ENCODE results near the gene WDR33.
A peak's percentile ranks its signal among the peaks of the same experiment; 100 is the strongest.

WDR33 gene

GRCh38 chr2:127681976-127682857 is 128.8 kb downstream of the WDR33 start:
- TF ChIP-seq, protein P1, sequence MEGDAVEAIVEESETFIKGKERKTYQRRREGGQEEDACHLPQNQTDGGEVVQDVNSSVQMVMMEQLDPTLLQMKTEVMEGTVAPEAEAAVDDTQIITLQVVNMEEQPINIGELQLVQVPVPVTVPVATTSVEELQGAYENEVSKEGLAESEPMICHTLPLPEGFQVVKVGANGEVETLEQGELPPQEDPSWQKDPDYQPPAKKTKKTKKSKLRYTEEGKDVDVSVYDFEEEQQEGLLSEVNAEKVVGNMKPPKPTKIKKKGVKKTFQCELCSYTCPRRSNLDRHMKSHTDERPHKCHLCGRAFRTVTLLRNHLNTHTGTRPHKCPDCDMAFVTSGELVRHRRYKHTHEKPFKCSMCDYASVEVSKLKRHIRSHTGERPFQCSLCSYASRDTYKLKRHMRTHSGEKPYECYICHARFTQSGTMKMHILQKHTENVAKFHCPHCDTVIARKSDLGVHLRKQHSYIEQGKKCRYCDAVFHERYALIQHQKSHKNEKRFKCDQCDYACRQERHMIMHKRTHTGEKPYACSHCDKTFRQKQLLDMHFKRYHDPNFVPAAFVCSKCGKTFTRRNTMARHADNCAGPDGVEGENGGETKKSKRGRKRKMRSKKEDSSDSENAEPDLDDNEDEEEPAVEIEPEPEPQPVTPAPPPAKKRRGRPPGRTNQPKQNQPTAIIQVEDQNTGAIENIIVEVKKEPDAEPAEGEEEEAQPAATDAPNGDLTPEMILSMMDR (IDR thresholded peaks at IDR 0.05; ENCODE audit: borderline replicate concordance, extremely low read depth, low read length, poor library complexity, severe bottlenecking): no peak
- no peak for TF ChIP-seq EZH2 (IDR thresholded peaks at IDR 0.05; ENCODE audit: borderline replicate concordance, low read depth, low read length, severe bottlenecking)
- Histone ChIP-seq H3K27me3 (ENCODE audit: insufficient read depth, low read length, poor library complexity) (no peaks in the 10 kb centered on the region), H3K27ac (ENCODE audit: low read length) (no peak overlapping the region), H3K4me1 (ENCODE audit: insufficient read depth, low read length) (no peaks in the 10 kb centered on the region), H3K9me3 (ENCODE audit: insufficient read depth, low read length, severe bottlenecking) (no peaks in the 10 kb centered on the region), H4K20me1 (ENCODE audit: insufficient read depth, low read length) (no peaks in the 10 kb centered on the region), H3K9ac (ENCODE audit: low read depth, low read length) (no peak overlapping the region), H3K36me3 (ENCODE audit: insufficient read depth, low read length) (no peaks in the 10 kb centered on the region), H3K4me3 (ENCODE audit: low read depth in 1 of 2, low read length in 2 of 2) (no peak overlapping the region), H3K4me2 (ENCODE audit: insufficient read depth, low read length) (no peak overlapping the region), H3K79me2 (ENCODE audit: insufficient read depth, low read length) (no peaks in the 10 kb centered on the region), H2AFZ (ENCODE audit: low read depth, low read length) (no peak overlapping the region)
- ATAC-seq (ENCODE audit: insufficient read depth, low read depth): no peak
- DNase-seq: no peak

DNA sequence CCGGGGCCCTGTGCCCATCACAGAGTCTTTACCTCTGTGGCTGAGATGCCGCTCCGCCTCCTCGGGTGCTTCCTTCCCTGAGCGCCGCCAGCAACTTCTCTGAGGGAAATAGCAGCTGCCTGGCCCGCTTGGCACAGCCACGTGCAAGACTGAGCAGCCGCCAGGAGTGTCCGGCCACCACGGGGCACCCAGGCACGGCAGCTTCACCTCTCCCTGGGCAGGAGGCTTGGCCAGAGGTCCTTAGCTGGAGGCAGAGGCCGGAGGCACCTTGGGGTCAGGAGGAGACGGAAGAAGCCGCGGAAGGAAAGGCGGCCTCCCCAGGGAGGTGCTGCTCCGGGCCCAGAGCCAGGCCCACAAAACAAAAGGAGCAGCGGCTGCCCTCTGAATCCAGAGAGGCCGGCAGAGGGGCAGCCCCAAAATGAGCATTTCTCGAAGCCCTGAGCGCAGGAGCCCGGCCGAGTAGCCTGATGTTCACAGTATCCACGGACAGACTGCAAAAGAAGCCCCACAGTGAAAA is 129.6 kb downstream of the WDR33 start:
- Histone ChIP-seq H3K27me3 (ENCODE audit: insufficient read depth, low read length, poor library complexity) (no peaks in the 10 kb centered on the region), H4K20me1 (ENCODE audit: insufficient read depth, low read length) (no peaks in the 10 kb centered on the region), H3K36me3 (ENCODE audit: insufficient read depth, low read length) (no peaks in the 10 kb centered on the region), H3K9ac (ENCODE audit: low read depth, low read length) (no peak overlapping the region), H3K27ac (ENCODE audit: low read length) (no peak overlapping the region), H3K4me1 (ENCODE audit: insufficient read depth, low read length) (no peaks in the 10 kb centered on the region), H2AFZ (ENCODE audit: low read depth, low read length) (no peak overlapping the region), H3K79me2 (ENCODE audit: insufficient read depth, low read length) (no peaks in the 10 kb centered on the region), H3K4me3 (ENCODE audit: low read depth in 1 of 2, low read length in 2 of 2) (no peak overlapping the region), H3K9me3 (ENCODE audit: insufficient read depth, low read length, severe bottlenecking) (no peaks in the 10 kb centered on the region), H3K4me2 (ENCODE audit: insufficient read depth, low read length) (no peak overlapping the region)
- no peak for TF ChIP-seq EZH2 (IDR thresholded peaks at IDR 0.05; ENCODE audit: borderline replicate concordance, low read depth, low read length, severe bottlenecking)
- TF ChIP-seq, protein P1 (IDR thresholded peaks at IDR 0.05; ENCODE audit: borderline replicate concordance, extremely low read depth, low read length, poor library complexity, severe bottlenecking): no peak
- peak; percentile 27; the same call in 1 of the 3 replicates for ATAC-seq (ENCODE audit: insufficient read depth, low read depth)
- no peak for DNase-seq

DNA sequence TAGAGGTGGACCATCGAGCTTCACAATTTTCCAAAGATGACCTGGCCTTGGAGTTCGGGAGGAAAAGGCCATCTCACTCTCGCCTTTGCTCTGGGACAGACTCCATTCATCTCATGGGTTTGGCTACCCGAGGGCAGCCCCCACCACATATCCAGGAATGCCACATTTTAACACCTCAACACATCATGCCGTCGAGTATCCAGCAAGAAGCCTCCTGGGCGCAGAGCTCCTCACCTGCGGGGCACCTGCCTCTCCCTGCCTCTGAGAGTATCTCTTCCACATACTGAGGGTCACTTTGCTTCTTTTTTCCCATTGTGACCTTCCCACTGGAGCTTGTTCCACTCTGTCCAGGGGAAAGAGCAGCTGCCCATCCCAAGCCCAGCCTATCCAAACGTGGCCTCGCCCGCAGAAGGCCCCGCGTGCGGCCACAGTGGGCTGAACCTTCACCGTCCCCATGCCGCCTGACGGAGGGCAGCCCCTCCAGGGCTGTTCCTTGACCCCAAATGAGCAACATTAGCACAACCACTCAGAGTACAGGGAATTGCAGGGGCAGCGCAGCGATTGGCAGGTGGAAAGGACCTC is 130.2 kb downstream of the WDR33 start:
- no peaks in the 10 kb centered on the region for H3K9me3 ChIP-seq (ENCODE audit: insufficient read depth, low read length, severe bottlenecking)
- H3K9ac ChIP-seq (ENCODE audit: low read depth, low read length): no peak overlapping the region
- no peak overlapping the region for H3K4me2 ChIP-seq (ENCODE audit: insufficient read depth, low read length)

More for the DNA sequence above, 130.2 kb downstream of the WDR33 start:
- H2AFZ ChIP-seq (ENCODE audit: low read depth, low read length): no peak overlapping the region
- no peak overlapping the region for H3K27ac ChIP-seq (ENCODE audit: low read length)
- ATAC-seq (ENCODE audit: insufficient read depth, low read depth) (no peak), DNase-seq (no peak)
- no peaks in the 10 kb centered on the region for H3K36me3 ChIP-seq (ENCODE audit: insufficient read depth, low read length)
- no peaks in the 10 kb centered on the region for H3K4me1 ChIP-seq (ENCODE audit: insufficient read depth, low read length)
- H3K4me3 ChIP-seq (ENCODE audit: low read depth in 1 of 2, low read length in 2 of 2): no peak overlapping the region
- no peaks in the 10 kb centered on the region for H4K20me1 ChIP-seq (ENCODE audit: insufficient read depth, low read length)
- H3K27me3 ChIP-seq (ENCODE audit: insufficient read depth, low read length, poor library complexity): no peaks in the 10 kb centered on the region
- H3K79me2 ChIP-seq (ENCODE audit: insufficient read depth, low read length): no peaks in the 10 kb centered on the region
- no peak for TF ChIP-seq EZH2 (IDR thresholded peaks at IDR 0.05; ENCODE audit: borderline replicate concordance, low read depth, low read length, severe bottlenecking)
- TF ChIP-seq, protein P1 (IDR thresholded peaks at IDR 0.05; ENCODE audit: borderline replicate concordance, extremely low read depth, low read length, poor library complexity, severe bottlenecking): no peak

All from DND-41 (cell line).